ENCODE results near the gene MBD3. TPM values are rescaled to one million over a fixed set of nuclear protein-coding genes. Genes with fewer than 3 reads are reported as not detected.

The MBD3 gene
- total RNA-seq, 1 donor: 78.5 TPM

- H3K4me2 ChIP-seq (ENCODE audit: insufficient read depth, low read length): peak overlapping the region; percentile 84
- H2AFZ ChIP-seq (ENCODE audit: low read length): peak overlapping the region; percentile 89
- H3K27ac ChIP-seq (ENCODE audit: low read depth, low read length): peak overlapping the region; percentile 61
- peaks cover 5% of the 10 kb centered on the region for H3K4me1 ChIP-seq (ENCODE audit: insufficient read depth, low read length)
- TF ChIP-seq CTCF (IDR thresholded peaks at IDR 0.05; ENCODE audit: extremely low read depth, low read depth, low read length): no peak
- H3K36me3 ChIP-seq (ENCODE audit: insufficient read depth, low read length): no peaks in the 10 kb centered on the region
- DNase-seq (ENCODE audit: insufficient read length, low spot score, missing footprints): peak; percentile 100
- peaks cover 5% of the 10 kb centered on the region for H3K27me3 ChIP-seq (ENCODE audit: insufficient read depth, low read length)
- H4K20me1 ChIP-seq (ENCODE audit: insufficient read depth, low read length): peaks cover 32% of the 10 kb centered on the region
- no peaks in the 10 kb centered on the region for H3K9me3 ChIP-seq (ENCODE audit: low read depth, low read length)
- peaks cover 39% of the 10 kb centered on the region for H3K79me2 ChIP-seq (ENCODE audit: insufficient read depth, low read length)
- peak overlapping the region; percentile 82 for H3K4me3 ChIP-seq (ENCODE audit: insufficient read depth, low read length)
Observed at GRCh38 chr19:1566392-1567115, 26.1 kb downstream of the MBD3 start.

- peaks cover 53% of the 10 kb centered on the region for H4K20me1 ChIP-seq (ENCODE audit: insufficient read depth, low read length)
- TF ChIP-seq CTCF (IDR thresholded peaks at IDR 0.05; ENCODE audit: extremely low read depth, low read depth, low read length): no peak
Observed at GRCh38 chr19:1563251-1563650, 29.4 kb downstream of the MBD3 start.

DNA sequence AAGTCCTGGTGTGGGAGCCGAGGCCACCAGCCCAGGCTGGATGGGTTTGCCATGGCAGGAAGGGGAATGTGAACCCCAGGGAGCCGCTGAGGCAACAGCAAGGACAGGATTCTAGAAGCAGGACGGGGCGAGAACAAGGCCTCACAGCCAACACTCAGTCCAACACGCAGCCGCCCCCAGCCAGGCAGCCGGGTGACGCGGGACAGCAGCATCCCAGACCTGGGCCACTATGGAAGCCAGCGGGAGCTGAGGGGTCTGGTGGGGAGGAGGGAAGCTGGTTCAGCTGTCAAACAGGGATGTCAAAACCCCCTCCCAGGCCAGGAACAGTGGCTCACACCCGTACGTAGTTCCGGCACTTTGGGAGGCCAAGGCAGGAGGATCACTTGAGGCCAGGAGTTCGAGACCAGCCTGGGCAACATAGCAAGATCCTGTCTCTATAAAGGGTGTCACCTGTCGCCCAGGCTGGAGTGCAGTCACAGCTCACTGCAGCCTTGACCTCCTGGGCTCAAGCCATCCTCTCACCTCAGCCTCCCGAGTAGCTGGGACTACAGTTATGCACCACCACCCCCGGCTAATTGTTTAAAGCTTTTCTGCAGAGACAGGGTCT, 31.3 kb downstream of the MBD3 start:
- Histone ChIP-seq H4K20me1 (ENCODE audit: insufficient read depth, low read length) (peaks cover 53% of the 10 kb centered on the region), H3K4me1 (ENCODE audit: insufficient read depth, low read length) (peaks cover 5% of the 10 kb centered on the region), H3K4me3 (ENCODE audit: insufficient read depth, low read length) (no peak overlapping the region), H3K9me3 (ENCODE audit: low read depth, low read length) (no peaks in the 10 kb centered on the region), H3K27me3 (ENCODE audit: insufficient read depth, low read length) (no peaks in the 10 kb centered on the region), H3K4me2 (ENCODE audit: insufficient read depth, low read length) (no peak overlapping the region), H3K79me2 (ENCODE audit: insufficient read depth, low read length) (peaks cover 61% of the 10 kb centered on the region), H3K36me3 (ENCODE audit: insufficient read depth, low read length) (no peaks in the 10 kb centered on the region), H3K27ac (ENCODE audit: low read depth, low read length) (no peak overlapping the region), H2AFZ (ENCODE audit: low read length) (no peak overlapping the region)
- TF ChIP-seq CTCF (IDR thresholded peaks at IDR 0.05; ENCODE audit: extremely low read depth, low read depth, low read length): no peak
- DNase-seq (ENCODE audit: insufficient read length, low spot score, missing footprints): no peak

More at GRCh38 chr19:1563251-1563650, 29.4 kb downstream of the MBD3 start:
- Histone ChIP-seq H3K36me3 (ENCODE audit: insufficient read depth, low read length) (no peaks in the 10 kb centered on the region), H3K27me3 (ENCODE audit: insufficient read depth, low read length) (no peaks in the 10 kb centered on the region), H3K4me3 (ENCODE audit: insufficient read depth, low read length) (no peak overlapping the region), H3K4me1 (ENCODE audit: insufficient read depth, low read length) (peaks cover 5% of the 10 kb centered on the region), H3K27ac (ENCODE audit: low read depth, low read length) (no peak overlapping the region), H3K4me2 (ENCODE audit: insufficient read depth, low read length) (no peak overlapping the region), H3K79me2 (ENCODE audit: insufficient read depth, low read length) (peaks cover 62% of the 10 kb centered on the region), H3K9me3 (ENCODE audit: low read depth, low read length) (no peaks in the 10 kb centered on the region), H2AFZ (ENCODE audit: low read length) (no peak overlapping the region)
- DNase-seq (ENCODE audit: insufficient read length, low spot score, missing footprints): no peak

DNA sequence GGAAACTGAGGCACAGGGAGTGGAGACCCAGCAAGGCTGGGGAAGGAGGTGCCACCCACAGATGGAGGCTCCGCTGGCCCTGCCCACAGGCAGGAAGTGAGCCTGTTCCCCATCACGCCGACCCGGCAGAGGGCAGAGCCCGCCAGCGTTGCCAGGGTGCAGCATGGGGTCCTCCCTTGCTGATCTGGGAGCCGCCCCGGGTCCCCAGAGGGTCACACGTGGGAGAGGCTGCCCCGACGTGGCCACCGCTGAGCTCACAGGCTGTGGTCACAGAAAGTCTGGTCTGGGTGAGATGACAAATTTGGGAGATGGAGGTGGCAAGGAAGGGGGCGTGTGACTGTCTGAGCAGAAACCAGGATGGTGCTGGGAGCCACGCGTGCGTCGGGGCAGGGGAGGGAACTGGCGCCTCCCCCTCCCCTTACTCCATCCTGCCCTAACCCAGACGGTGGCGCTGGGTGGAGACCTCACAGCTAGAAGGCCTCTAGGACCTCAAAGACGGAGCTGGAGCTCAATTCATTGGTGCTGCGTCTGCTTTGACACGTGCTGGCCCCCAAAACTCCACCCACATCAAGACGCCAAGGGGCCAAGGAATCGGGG, 32.3 kb downstream of the MBD3 start:
- Histone ChIP-seq H2AFZ (ENCODE audit: low read length) (no peak overlapping the region), H4K20me1 (ENCODE audit: insufficient read depth, low read length) (peaks cover 45% of the 10 kb centered on the region), H3K27me3 (ENCODE audit: insufficient read depth, low read length) (no peaks in the 10 kb centered on the region), H3K4me2 (ENCODE audit: insufficient read depth, low read length) (no peak overlapping the region), H3K4me3 (ENCODE audit: insufficient read depth, low read length) (no peak overlapping the region), H3K36me3 (ENCODE audit: insufficient read depth, low read length) (no peaks in the 10 kb centered on the region), H3K79me2 (ENCODE audit: insufficient read depth, low read length) (peaks cover 51% of the 10 kb centered on the region), H3K27ac (ENCODE audit: low read depth, low read length) (no peak overlapping the region), H3K4me1 (ENCODE audit: insufficient read depth, low read length) (no peaks in the 10 kb centered on the region), H3K9me3 (ENCODE audit: low read depth, low read length) (no peaks in the 10 kb centered on the region)
- no peak for DNase-seq (ENCODE audit: insufficient read length, low spot score, missing footprints)
- TF ChIP-seq CTCF (IDR thresholded peaks at IDR 0.05; ENCODE audit: extremely low read depth, low read depth, low read length): no peak
